ENCODE results near the gene DRD3. TPM values are rescaled to one million over a fixed set of nuclear protein-coding genes. Genes with fewer than 3 reads are reported as not detected.
A peak's percentile ranks its signal among the peaks of the same experiment; 100 is the strongest.

The DRD3 gene
- total and polyA plus RNA-seq, 2 of the 8 experiments (the other 6 are each of a cell fraction or from before 2014, with no cell fraction given): 0.32 to 1.3 TPM

DNA sequence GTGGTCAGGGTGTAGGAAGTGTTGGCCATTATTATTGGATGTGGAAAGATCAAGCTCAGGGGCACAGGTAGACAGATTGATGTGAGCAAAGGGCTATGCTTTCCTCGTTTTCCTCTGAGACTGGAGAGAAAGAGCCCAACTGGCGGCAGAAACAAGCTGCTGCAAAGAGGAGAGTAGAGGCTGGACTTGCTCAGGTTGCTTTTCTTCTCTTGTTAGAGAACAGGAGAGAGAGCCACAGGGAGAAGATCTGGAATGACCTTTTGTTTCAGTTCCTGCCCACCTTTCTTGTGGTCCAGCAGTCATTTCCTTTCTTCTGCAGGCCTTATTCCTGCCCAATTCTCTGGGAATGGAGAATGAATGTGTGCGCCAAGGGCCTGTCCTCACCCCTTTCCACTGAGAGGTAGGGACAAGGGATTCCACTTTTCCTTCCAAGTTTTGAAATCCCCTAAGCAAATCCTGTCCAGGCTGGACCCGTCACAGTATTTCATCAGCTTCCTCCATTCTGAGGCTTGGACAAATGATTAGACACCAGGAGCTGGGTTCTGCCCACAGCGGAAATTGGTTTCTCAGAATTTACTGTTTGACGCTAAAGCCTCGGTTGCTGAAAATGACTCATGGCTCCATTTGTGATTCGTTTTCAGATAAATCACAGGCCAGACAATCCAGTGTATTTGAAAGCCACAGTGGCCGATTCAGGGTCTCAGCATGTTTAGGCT is 42.5 kb upstream of the DRD3 start:
- Histone ChIP-seq H4K91ac (replicated peaks; ENCODE audit: insufficient read length, low read length) (no peak overlapping the region), H3K27ac (ENCODE audit: low read depth, low read length) (no peak overlapping the region), H3K27me3 (replicated peaks in 1 of 4; ENCODE audit: control insufficient read depth in 3 of 4, extremely low read depth in 1 of 4, insufficient read depth in 3 of 4, low read length in 3 of 4) (peaks cover 0 to 1% (median 0%) of the 10 kb centered on the region in 4 experiments; a peak in 2 of 7 replicates), H3K4me1 (replicated peaks in 1 of 4; ENCODE audit: control insufficient read depth in 3 of 4, insufficient read depth in 4 of 4, low read length in 3 of 4) (peaks cover 0 to 4% (median under 1%) of the 10 kb centered on the region in 4 experiments; a peak in 1 of 7 replicates), H3K23me2 (ENCODE audit: low read depth, low read length) (no peaks in the 10 kb centered on the region), H3K4me3 (ENCODE audit: extremely low read depth in 1 of 4, insufficient read depth in 2 of 4, low read depth in 3 of 4, low read length in 4 of 4) (no peak overlapping the region), H3K79me1 (ENCODE audit: low read depth, low read length) (no peaks in the 10 kb centered on the region; the same call in 1 of the 2 replicates), H3K56ac (replicated peaks; ENCODE audit: insufficient read length, low read depth, low read length) (no peak overlapping the region), H4K5ac (ENCODE audit: insufficient read length, low read depth, low read length) (no peak overlapping the region), H2AFZ (ENCODE audit: low read length) (0 out of 2 replicates have a peak overlapping the region, but pooled peaks have one; percentile 25), H3K9ac (replicated peaks in 1 of 4; ENCODE audit: extremely low read depth in 1 of 4, low read depth in 3 of 4, low read length in 3 of 4) (no peak overlapping the region), H4K20me1 (replicated peaks in 1 of 2; ENCODE audit: control insufficient read depth in 1 of 2, insufficient read depth in 2 of 2, low read length in 2 of 2) (no peaks in the 10 kb centered on the region), H3K9me3 (ENCODE audit: insufficient read depth in 2 of 2, low read depth in 1 of 2, low read length in 1 of 2) (peaks cover 14 to 17% of the 10 kb centered on the region in 2 experiments; a peak in 3 of 4 replicates), H3K18ac (ENCODE audit: extremely low read depth, low read length) (no peak overlapping the region), H3K4me2 (ENCODE audit: insufficient read depth in 1 of 2, low read depth in 2 of 2, low read length in 2 of 2) (no peak overlapping the region), H3K4ac (replicated peaks; ENCODE audit: insufficient read length, low read depth, low read length) (no peak overlapping the region), H2BK5ac (ENCODE audit: low read depth, low read length) (no peak overlapping the region), H3K14ac (ENCODE audit: insufficient read length) (no peak overlapping the region), H3K79me2 (ENCODE audit: control insufficient read depth in 1 of 2, insufficient read depth in 2 of 2, low read length in 2 of 2) (no peaks in the 10 kb centered on the region), H3K23ac (ENCODE audit: insufficient read length) (no peak overlapping the region), H2AK5ac (ENCODE audit: low read depth, low read length) (no peak overlapping the region; the same call in 1 of the 2 replicates), H2BK12ac (ENCODE audit: low read depth, low read length) (no peak overlapping the region), H3K36me3 (ENCODE audit: control insufficient read depth in 2 of 4, insufficient read depth in 4 of 4, low read length in 3 of 4) (peaks cover 0 to 3% (median 0%) of the 10 kb centered on the region in 4 experiments; a peak in 1 of 8 replicates), H2BK20ac (ENCODE audit: low read length) (no peak overlapping the region), H2BK15ac (ENCODE audit: low read length) (no peak overlapping the region), H4K8ac (ENCODE audit: extremely low read depth, insufficient read depth, low read length) (no peak overlapping the region), H2BK120ac (replicated peaks; ENCODE audit: low read depth, low read length) (no peak overlapping the region)
- no peak for FAIRE-seq
- DNase-seq (ENCODE audit: low read depth in 1 of 2, low spot score in 2 of 2): no peak
- 92% methylated on average over 9 of the region's 9 CpGs; no CpG with 5 or more reads in 1 of the 2 experiments for WGBS, 2 experiments (ENCODE audit: extremely low coverage in 1 of 2, insufficient coverage in 1 of 2, insufficient read length in 1 of 2, insufficient replicate concordance in 2 of 2, low coverage in 1 of 2, low lambda C conversion rate in 2 of 2, missing lambda C conversion rate in 1 of 2)
- CTCF ChIA-PET (ENCODE audit: partially characterized antibody): interaction anchor here (1.2 to 1.6 kb wide), 2 partner anchors 13 to 49 kb away, joined by 3 read pairs; no protein-coding TSS in a partner anchor
- POLR2A ChIA-PET (ENCODE audit: partially characterized antibody): no interaction called here
- TF ChIP-seq POLR2A (IDR thresholded peaks at IDR 0.05; ENCODE audit: control extremely low read depth in 1 of 2, low read depth in 2 of 2, low read length in 2 of 2): no peak
